Raji (cell line): ENCODE measurements around the gene GTF2F1.

Experiments
- POLR2A ChIP-seq: IDR thresholded peaks from 2 replicates; pipeline ENCODE4 v1.6.1; 2011; ENCODE audit warnings: low read depth, low read length, control low read depth; ENCODE audit not compliant: insufficient read depth

The GTF2F1 gene

DNA sequence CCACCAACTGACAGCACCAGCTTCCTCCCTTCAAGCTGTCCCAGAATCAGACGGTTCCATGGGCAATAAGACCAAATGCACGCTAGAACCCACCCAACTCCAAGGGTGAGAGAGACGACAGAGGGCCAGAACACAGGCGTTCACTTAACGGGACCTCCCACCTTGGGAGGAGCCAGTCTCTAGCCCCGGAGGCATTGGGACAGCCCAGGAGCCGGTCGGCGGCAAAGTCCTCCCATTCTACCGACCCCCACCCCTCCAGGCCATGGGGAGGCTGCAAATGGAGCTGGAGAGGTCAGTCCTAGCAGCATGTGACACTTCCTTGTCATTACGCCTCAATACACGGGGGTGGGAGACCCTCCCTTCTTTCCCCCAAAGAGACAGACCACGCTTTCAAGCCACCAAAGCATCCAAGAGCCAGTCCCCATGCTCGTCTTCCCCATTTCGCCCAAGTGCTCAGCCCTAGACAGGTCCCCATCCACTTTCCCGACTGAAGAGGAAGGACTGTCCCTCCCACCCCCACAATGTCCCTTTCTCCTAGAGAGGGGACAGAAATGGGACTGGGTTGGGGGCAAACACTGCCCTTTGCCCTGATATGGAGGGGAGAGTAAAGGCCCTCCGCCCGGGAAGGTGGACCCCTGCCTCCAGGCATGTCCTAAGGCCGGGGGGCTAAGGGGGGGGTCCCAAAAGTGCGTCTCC, 30.7 kb upstream of the GTF2F1 start:
- no peak for TF ChIP-seq POLR2A

DNA sequence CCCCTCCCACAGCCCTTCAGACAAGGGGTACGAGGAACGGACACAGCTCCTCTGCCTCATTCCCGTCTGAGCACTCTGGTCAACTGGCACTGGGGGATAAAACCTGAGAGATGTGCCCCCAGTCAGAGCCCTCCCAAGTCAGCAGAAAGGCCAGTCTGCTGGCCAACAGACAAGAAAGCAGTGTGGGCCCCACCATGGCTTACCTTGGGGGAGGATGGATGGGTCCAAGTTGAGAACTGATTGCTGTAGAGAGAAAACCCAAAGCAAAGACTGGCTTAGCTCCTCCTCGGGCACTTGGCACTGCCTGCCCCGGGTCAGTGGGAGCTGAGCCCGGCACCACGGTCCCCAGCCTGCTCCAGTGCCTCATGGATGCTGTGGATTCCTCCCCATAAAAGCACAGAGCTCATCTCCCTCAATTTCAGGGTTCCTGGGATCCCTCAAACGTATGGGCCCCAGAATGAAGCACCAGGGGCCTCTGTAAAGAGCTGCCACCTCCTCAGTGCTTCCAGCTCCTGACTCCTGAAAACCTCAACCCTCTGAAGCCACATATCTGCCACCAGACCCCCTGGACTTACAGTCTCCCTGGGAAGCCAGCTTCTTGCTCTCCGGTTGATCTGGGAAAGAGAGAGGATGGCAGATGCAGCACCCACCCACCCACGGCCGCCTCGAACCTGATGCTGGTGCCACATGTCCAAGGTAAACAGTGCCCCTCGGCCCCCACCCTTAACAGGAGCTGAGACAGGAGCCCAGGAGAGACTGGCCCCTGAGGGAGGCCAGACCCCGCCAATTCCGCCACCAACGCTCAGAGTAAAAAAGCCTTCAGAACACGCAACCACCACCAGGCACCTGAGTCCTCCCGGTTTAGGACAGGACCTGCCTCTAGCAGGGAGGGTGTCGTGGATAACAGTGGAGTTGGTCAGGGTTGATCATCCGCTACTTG, 28.4 kb upstream of the GTF2F1 start:
- no peak for TF ChIP-seq POLR2A

DNA sequence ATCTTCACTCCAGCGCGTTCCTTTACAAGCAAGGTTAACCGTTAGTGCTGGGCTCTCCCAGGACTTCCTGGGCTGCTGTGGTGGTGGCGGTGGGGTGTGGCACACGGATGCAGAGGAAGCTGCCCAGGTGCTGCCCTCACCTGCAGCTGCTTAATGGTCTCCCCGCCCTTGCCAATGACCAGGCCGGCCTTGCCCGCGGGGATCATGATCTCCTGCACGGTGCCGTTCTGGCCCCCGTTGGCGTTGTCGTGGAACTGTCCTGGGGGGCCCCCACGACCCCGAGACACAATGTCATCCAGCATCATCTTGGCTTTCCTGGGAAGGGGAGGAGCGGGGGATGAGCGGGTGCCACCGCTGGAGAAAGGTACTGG, 25.6 kb upstream of the GTF2F1 start:
- no peak for TF ChIP-seq POLR2A

DNA sequence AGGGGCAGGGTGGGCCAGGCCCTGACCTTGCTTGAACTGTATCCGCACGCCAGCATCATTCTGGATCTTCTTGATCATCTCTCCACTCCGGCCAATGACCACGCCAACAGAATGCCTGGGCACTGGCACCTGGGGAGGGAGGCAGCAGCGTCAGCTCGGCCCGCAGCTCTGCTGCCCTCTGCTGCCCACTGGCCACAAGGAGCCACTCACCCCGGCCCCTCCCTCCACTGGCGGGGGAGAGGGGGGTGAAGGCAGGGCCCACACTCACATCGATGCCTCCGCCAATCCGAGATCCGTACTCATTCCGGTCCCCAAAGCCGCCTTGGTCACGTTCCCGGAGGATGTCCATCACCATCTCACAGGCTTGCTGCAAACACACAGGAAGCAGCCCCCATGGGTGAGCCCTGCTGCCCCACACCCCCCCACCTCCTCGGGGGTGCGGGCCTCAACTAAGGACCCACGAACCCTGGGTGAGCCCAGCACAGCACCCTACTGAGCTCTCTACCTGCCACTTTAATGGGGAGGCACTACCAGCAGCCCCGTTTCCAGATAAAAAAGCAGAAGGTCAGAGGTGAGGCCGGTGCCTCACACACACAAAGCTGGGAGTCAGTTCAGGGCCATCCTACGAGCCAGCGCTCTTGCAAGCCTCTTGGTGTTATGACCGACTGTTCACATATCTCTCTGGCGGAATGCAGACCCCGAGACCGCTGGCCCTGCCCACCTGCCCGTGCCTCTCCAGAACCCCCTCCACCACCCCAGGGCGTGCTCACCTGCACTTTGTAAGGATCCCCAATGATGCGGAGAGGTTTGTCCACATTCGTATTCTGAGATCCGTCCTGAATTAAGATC, 25.0 kb upstream of the GTF2F1 start:
- no peak for TF ChIP-seq POLR2A

DNA sequence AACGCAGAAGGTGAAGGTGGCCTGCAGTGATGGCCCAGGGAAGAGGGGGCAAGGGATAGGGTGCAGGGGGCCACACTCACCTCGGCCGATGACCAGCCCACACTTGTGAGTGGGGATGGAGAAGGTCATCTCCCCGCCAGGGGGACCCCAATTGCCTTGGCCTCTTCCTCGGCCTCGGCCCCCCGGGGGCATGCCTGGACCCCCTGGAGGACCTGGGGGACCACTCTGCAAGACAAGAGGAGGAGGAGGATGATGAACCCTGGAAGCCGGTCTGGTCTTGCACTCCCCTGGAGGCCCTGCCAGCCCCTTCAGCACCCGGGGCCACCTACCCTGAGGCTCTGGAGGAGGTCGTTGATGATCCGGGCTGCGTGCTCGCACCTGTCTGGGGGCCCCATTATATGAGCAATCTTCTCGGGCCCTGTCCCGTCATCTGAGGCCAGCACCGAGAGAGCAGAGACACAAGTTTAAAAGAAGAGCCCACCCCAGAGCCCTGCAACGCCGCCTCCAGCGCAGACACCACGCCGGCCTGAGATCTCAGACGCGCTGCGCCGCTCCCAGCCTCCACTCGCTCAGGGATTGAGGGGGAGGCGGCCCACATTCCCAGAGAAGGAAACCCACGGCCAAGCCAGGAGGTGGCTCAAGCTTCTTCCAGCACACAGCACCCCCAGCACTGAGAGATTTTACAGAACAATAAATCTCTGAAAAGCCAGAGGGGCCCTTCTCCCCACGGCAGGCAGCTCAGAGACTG, 23.9 kb upstream of the GTF2F1 start:
- TF ChIP-seq POLR2A = no peak

DNA sequence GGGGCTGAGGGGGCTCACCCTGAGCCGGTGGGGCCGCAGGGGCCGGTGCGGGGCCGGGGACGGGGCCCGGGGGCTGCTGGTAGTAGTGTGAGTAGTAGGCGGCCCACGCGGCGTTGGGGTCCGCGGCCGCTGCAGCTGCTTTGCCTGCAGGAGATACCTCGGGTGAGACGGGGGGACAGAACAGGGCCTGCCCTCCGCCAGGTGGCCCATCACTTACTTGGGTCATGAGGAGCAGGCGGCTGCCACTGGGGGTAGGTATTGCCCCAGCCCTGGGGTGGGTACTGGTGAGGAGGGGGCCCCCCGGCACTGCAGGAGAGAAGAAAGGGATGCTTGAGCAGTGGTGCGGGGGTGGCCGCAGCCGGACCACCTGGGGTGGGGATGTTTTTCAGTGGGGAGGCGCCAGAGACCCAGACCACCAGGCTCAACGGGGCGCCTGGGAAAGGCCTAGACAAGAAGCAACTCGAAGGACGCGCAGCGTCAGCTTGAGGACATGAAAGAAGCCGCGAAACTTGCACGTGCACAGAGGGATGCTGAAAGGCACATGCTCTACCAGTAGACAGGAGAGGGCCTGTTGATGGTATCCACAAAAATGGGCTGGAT, 22.7 kb upstream of the GTF2F1 start:
- TF ChIP-seq POLR2A = no peak

DNA sequence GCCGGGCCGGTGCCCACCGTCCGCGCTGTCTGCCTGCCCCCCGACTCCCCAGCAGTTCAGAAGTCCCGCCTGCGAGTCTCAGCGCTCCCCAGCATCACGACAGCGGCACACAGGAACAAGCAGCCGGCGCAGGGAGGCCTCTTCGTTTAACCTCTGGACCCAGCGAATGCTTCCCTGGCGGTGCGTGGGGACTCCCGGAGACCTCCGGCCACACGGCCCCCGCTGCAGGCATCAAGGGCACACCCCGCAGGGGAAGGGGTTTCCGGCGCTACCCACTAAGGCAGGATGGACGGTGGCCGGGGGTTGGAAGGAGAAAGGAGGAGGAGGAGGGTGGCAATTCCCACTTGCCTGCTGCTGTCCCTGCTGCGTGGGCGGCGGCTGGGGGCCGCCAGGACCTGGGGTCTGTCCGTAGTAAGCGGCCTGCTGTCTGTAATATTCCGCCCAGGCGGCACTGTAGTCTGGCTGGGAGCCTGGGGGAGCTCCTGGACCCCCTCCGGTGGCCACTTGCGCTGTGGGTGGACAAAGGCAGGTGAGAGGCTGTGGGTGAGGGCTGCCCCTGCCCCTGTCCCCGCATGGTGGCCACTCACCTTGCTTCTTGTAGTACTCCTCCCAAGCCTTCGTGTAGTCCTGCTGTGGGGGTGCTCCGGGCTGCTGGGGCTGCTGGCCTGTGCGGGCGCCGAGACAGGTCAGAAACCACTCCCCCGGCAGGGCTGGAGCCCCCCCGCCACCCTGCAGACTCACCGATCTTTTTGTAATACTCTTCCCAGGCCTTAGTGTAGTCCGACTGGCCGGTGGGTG, 22.0 kb upstream of the GTF2F1 start:
- no peak for TF ChIP-seq POLR2A

DNA sequence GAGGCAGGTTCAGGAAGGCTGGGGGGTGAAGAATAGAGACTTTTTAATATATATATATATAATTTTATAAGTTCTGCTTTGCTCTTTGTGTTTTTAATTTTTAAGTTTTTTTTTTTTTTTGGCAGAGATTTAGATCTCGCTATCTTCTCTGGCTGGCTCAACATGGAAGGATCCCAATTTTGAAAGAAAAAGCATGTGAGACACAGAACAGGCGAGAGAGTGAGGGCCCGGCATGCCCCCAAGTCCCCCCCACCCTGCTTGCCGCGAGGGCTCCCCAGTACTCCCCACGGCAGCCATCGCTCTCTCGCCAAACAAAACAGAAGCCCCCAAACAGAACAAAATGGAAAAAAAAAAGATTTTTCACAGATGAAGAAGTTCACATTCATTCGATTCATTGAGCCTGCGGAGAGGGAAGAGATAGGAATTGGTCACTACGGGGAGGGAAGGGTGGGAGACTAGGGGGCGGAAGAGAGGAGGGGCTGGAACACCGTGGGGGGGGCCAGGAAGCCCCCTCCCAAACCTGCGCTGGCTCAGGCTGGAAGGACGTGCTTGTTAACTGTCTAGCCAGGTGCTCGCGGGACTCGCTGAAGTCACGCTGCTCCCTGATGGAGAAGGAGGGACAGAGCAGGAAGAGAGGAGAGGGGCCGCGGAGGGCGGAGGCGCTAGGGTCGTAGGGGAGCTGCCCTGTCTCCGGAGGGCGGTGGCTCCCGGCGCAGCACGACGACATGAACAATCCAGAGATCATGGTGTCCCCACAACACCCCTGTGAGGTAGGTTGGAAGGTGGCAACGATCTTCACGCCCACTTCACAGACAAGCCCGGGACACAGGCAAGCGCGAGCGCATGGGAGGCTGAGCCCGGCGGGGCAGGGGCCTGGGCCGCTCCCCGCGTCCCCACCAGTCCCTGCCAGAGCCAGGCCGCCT, 21.0 kb upstream of the GTF2F1 start:
- no peak for TF ChIP-seq POLR2A

DNA sequence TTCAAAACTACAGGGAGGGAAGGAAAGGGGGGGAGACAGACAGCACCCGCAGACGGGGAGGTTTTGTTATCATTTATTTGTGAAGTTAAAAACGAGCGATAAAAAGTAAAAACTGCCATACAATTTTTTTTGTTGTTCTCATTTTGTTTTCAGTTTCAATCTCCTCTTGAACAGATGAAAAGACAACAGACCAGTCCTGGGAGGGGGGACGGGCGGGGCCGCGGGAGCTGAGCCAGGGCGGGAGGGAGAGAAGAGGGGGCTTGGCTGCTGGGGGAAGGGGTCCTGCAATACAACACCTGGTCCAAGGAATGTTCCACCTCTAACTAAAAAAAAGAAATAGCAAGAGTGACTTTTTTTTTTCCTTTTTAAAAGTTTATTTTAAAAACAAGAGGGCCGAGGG, 20.3 kb upstream of the GTF2F1 start:
- TF ChIP-seq POLR2A = no peak

DNA sequence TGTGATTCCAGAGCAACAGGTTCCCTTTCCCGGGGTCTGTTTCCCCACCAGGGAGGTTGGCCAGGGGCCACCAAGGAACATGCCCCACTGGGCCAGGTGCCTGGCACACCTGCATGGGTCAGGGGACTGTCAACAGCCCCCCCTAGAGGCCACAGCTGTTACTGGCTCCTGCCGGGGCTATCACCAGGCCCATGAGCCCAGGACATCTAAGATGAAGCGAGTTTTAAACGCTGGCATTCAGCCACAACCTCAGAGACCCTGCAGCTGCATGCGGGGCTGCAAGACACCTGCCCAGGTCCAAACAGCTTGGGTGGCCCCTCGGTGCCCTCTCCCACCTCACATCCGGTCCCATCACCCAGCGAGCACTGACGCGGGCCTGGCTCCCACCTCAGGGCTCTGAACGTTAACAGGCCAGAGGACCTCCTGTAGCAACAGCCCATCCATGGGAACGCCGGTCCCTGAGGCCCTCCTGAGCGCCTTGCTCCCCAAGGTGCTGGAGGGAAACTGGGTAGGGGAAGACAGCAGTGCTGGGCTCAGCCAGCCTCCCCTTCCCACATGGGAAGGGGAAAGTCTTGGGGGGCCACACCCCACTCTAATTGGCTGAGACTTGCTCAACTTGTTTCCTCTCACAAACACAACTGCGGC, 19.6 kb upstream of the GTF2F1 start:
- TF ChIP-seq POLR2A = no peak

DNA sequence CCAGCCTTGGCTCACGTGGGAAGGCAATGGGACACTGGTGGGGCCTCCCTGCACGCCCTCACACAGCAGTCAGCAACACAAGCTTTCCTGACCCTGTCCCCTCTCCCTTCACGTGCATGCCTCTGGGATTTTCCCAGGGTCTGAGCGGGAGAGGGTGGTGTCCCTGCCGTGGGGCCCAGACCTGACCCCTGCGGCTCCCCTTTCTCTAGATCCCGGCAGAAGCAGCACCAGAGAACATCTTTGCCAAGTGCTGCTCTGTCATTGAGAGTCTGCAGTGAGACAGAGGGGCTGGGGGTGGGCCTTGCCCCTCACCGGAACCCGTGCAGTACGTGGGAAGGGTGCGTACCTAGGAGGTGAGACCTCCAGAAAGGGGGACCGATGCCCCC, 19.1 kb upstream of the GTF2F1 start:
- TF ChIP-seq POLR2A = no peak

DNA sequence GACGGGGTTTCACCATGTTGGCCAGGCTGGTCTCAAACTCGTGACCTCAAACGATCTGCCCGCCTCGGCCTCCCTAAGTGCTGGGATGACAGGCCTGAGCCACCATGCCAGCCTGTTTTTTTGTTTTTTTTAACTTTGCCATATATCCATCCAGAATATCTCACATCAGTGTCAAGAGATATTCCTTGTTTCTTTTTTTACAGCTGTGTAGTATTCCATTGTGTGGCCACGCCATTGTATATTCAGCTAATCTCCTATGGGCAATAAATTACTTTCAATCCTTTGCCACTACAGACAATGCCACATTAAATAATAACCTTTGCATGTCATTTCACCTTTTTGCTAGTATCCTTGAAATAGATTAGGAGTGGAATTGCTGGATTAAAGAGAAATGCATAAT, 16.4 kb upstream of the GTF2F1 start:
- TF ChIP-seq POLR2A = no peak

DNA sequence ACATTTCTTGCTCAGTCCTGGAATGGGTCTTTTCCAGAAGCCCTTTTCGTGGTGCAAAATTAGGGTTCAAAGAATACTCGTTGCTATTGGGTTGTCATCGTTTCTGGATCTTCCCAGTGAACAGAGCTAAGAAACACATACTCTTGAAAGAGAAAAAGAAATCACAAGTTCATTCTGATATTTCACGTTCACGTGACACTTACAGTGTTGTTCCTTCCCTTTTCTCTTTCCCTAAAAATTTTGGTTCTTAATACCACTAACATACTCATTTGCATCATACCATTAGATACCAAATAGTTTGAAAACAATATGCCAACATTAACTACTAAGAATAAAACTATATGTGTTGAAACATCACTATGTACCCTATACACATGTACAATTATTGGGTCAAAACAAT, 13.4 kb upstream of the GTF2F1 start:
- no peak for TF ChIP-seq POLR2A
